Heart left ventricle (tissue), 16 donors: Measurements from ENCODE around the gene PLPP6. TPM values are rescaled to one million over a fixed set of nuclear protein-coding genes. Genes with fewer than 3 reads are reported as not detected.

ENCODE experiments used
- ATAC-seq, 4 donors: fragments of 200-7000 bp; cut with Tn5 transposase; one replicate each; pipeline ENCODE4 v1.9.1; 2020 to 2022; ENCODE audit warnings: moderate library complexity in 4 of 4, mild to moderate bottlenecking in 3 of 4, moderate number of reproducible peaks in 1 of 4
- DNase-seq, 5 donors: peaks; one replicate each; pipeline ENCODE4 v3.0.0-alpha.2; 2020
- H3K27ac ChIP-seq, 12 donors: fragments of 200-600 bp; sonication (generic) in 4 of 12; one replicate each; pipeline versions ENCODE4 v1.5.0 to v1.8.0; 2016 to 2022; ENCODE audit warnings: mild to moderate bottlenecking in 2 of 12
- H3K27me3 ChIP-seq, 9 donors: fragments of 200-600 bp; sonication (generic) in 2 of 9; one replicate each; pipeline versions ENCODE4 v1.5.1 to v1.8.0; 2016 to 2022; ENCODE audit warnings: mild to moderate bottlenecking in 3 of 9
- H3K36me3 ChIP-seq, 9 donors: fragments of 200-600 bp; sonication (generic) in 2 of 9; one replicate each; pipeline versions ENCODE4 v1.5.0 to v1.8.0; 2018 to 2022; ENCODE audit warnings: mild to moderate bottlenecking in 2 of 9
- H3K4me1 ChIP-seq, 12 donors: fragments of 200-600 bp; sonication (generic) in 4 of 12; one replicate each; pipeline versions ENCODE4 v1.5.0 to v1.8.0; 2016 to 2022; ENCODE audit warnings: mild to moderate bottlenecking in 3 of 12
- H3K4me3 ChIP-seq, 12 donors: fragments of 200-600 bp; sonication (generic) in 4 of 12; one replicate each; pipeline versions ENCODE4 v1.5.0 to v1.8.0; 2017 to 2022; ENCODE audit warnings: mild to moderate bottlenecking in 9 of 12, moderate library complexity in 4 of 12
- H3K9me3 ChIP-seq, 12 donors: fragments of 200-600 bp; sonication (generic) in 4 of 12; one replicate each; pipeline versions ENCODE4 v1.5.0 to v1.8.0; 2016 to 2022; ENCODE audit warnings: mild to moderate bottlenecking in 1 of 12
- CTCF ChIP-seq, 12 donors: fragments of 200-600 bp; sonication (generic) in 4 of 12; IDR thresholded peaks; one replicate each; pipeline versions ENCODE4 v1.5.0 to v1.8.0; 2018 to 2022; ENCODE audit warnings: antibody characterized with exemption in 12 of 12, mild to moderate bottlenecking in 5 of 12
- POLR2A ChIP-seq, 2 donors: fragments of 450-650 bp; IDR thresholded peaks; one replicate each; pipeline ENCODE4 v1.6.1; 2017; ENCODE audit warnings: antibody characterized with exemption in 2 of 2, mild to moderate bottlenecking in 2 of 2, moderate library complexity in 2 of 2
- WGBS, 4 donors: extraction: QIAGEN DNeasy Blood & Tissue Kit in 2 of 4; methylation state at CpG; one replicate each; pipeline versions ENCODE4 v1.1.5 to v1.1.7; 2013 to 2018; 5-methylcytosine and 5-hydroxymethylcytosine counted together
- intact Hi-C, 10 donors: fragments of 100-400 bp; cut with DNase I; formaldehyde crosslinking; loops; one replicate each; pipeline versions ENCODE4 v1.11.1 to v1.14.2; 2022
- polyA plus RNA-seq, 2 donors: library from polyadenylated mRNA; stranded (reverse); fragments of 200-250 nt; gene quantifications; one replicate each; pipeline ENCODE4 v1.2.3, GENCODE V29; 2013
- total RNA-seq, 9 donors: library from RNA; depleted of rRNA in 2 of 9; stranded (reverse); fragments of >200 nt in 2 of 9; fragmentation: NEBNext Ultra II Directional in 3 of 9; extraction: Animal tissue kit (Norgen Biotek cat#: 25700) in 3 of 9; gene quantifications; one replicate each; pipeline versions ENCODE4 v1.1.0 to v1.2.4, GENCODE V29; 2016 to 2023
- donor health status: ischemic (EF 13 %, LVEDD 7.1; RV severe dilation, severe dysfunction).
- donor health status: healthy with polysubstance abuse.
- donor health status: DM: no; HTN: yes; CAD: no.
- donor health status: DM: no; HTN: no; CAD: no.
- donor health status: ischemic (EF 25% LVEDD 6.9; RV normal size, moderate dysfunction).
- donor health status: ischemic (EF 25% LVEDD 5.7; RV mildly dilated, moderate dysfunction).
- donor health status: healthy.
- donor health status: DM: yes; HTN: yes; CAD: no.
- donor health status: ischemic (EF 35%, LVEDD 5.7; RV mildly dilated, moderate dysfunction).
- donor health status: nonischemic (EF 11% LVEDD 7.7; RV severe dilation, severe dysfunction).
- donor health status: DM: yes; HTN: yes; CAD: no.
- donor health status: PGD.
- donor health status: ischemic (EF 29% LVEDD 5.4; RV normal size, mild dysfunction).
- donor health status: nonischemic (EF 23%, LVEDD 6.1; RV moderate dilation, normal function).

The PLPP6 gene
- total and polyA plus RNA-seq, 11 donors, result 1.0 to 5.4 (median 2.8) TPM

- DNase-seq (no peak), ATAC-seq (no peak)
- no peak overlapping the region for H3K4me3 ChIP-seq
- no peaks in the 10 kb centered on the region for H3K27me3 ChIP-seq
- H3K9me3 ChIP-seq, result no peaks in the 10 kb centered on the region
- no peaks in the 10 kb centered on the region for H3K4me1 ChIP-seq
- H3K36me3 ChIP-seq, result peaks cover 0 to 10% (median 0%) of the 10 kb centered on the region in 9 donors
- TF ChIP-seq POLR2A (IDR thresholded peaks at IDR 0.05) (no peak), CTCF (IDR thresholded peaks at IDR 0.05) (no peak)
- intact Hi-C loops, result no loop called here
- no peak overlapping the region for H3K27ac ChIP-seq
- 61 to 76% (median 69%) methylated on average over 3 of the region's 3 CpGs for WGBS, 4 donors
Observed at GRCh38 chr9:4617752-4618151, 44.3 kb upstream of the PLPP6 start.

GRCh38 chr9:4618700-4619099 is 43.4 kb upstream of the PLPP6 start:
- TF ChIP-seq POLR2A (IDR thresholded peaks at IDR 0.05), result no peak
- peaks cover 0 to 10% (median 0%) of the 10 kb centered on the region in 9 donors for H3K36me3 ChIP-seq
- H3K27me3 ChIP-seq, result no peaks in the 10 kb centered on the region
- H3K4me1 ChIP-seq, result no peaks in the 10 kb centered on the region
- WGBS, 4 donors, result 91 to 95% (median 93%) methylated on average over 2 of the region's 2 CpGs
- no peaks in the 10 kb centered on the region for H3K9me3 ChIP-seq
- no peak for DNase-seq
- ATAC-seq, result no peak
- H3K4me3 ChIP-seq, result no peak overlapping the region
- H3K27ac ChIP-seq, result no peak overlapping the region
- intact Hi-C loops, result no loop called here

GRCh38 chr9:4620057-4620765 is 41.9 kb upstream of the PLPP6 start:
- intact Hi-C loops, result no loop called here
- H3K4me3 ChIP-seq, result no peak overlapping the region
- no peaks in the 10 kb centered on the region for H3K9me3 ChIP-seq
- no peaks in the 10 kb centered on the region for H3K27me3 ChIP-seq
- ATAC-seq, result no peak
- H3K4me1 ChIP-seq, result no peaks in the 10 kb centered on the region
- 83 to 86% (median 85%) methylated on average over 3 of the region's 3 CpGs for WGBS, 4 donors
- peaks cover 0 to 20% (median 0%) of the 10 kb centered on the region in 9 donors for H3K36me3 ChIP-seq
- DNase-seq, result no peak
- no peak overlapping the region for H3K27ac ChIP-seq
- TF ChIP-seq CTCF (IDR thresholded peaks at IDR 0.05) (no peak), POLR2A (IDR thresholded peaks at IDR 0.05) (no peak)

DNA sequence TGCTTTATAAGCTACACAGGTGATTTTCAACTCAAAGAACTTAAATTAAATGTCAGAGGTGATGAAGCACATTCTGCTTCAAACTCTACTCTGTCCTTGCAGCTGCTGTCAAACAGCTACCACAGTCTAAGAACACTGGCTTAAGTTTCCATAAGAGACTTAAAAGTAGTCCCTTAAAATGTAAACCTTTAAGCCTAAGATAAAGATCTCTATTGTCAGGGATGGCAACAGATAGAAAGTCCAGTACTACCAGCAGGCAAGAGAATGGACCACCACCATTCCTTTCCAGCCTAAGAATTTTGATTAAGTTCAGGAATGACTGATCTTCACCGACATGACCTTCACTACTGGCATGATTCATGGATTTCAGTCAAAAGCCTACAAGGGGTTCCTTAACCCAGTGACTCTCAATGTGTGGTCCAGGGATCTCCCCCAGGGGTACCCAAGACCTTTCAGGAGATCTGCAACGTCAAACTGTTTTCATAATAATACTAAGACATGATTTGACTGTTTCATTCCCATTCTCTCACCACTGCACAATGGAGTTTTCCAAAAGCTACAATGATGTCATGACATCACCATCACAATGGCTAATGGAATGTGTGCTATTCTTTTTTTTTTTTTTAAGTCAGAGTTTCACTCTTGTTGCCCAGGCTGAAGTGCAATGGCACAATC is 41.1 kb upstream of the PLPP6 start:
- Histone ChIP-seq H3K27me3 (no peaks in the 10 kb centered on the region), H3K36me3 (peaks cover 0 to 20% (median 0%) of the 10 kb centered on the region in 9 donors), H3K4me1 (no peaks in the 10 kb centered on the region), H3K27ac (no peak overlapping the region), H3K4me3 (no peak overlapping the region), H3K9me3 (no peaks in the 10 kb centered on the region)
- intact Hi-C loops, result no loop called here
- DNase-seq (no peak), ATAC-seq (no peak)
- TF ChIP-seq CTCF (IDR thresholded peaks at IDR 0.05) (no peak), POLR2A (IDR thresholded peaks at IDR 0.05) (no peak)
- 75 to 84% (median 79%) methylated on average over 2 of the region's 2 CpGs for WGBS, 4 donors
